ENCODE data around the gene BICDL1. TPM values are rescaled to one million over a fixed set of nuclear protein-coding genes. Genes with fewer than 3 reads are reported as not detected.
"Not testable (repeated sequence)": the region's sequence is repeated elsewhere in the genome, so short reads cannot be mapped to it uniquely, and the experiment has no call there.

The BICDL1 gene
- polyA plus RNA-seq, 1 of the 3 experiments (the other 2 are of a cell fraction) = 0.35 TPM

DNA sequence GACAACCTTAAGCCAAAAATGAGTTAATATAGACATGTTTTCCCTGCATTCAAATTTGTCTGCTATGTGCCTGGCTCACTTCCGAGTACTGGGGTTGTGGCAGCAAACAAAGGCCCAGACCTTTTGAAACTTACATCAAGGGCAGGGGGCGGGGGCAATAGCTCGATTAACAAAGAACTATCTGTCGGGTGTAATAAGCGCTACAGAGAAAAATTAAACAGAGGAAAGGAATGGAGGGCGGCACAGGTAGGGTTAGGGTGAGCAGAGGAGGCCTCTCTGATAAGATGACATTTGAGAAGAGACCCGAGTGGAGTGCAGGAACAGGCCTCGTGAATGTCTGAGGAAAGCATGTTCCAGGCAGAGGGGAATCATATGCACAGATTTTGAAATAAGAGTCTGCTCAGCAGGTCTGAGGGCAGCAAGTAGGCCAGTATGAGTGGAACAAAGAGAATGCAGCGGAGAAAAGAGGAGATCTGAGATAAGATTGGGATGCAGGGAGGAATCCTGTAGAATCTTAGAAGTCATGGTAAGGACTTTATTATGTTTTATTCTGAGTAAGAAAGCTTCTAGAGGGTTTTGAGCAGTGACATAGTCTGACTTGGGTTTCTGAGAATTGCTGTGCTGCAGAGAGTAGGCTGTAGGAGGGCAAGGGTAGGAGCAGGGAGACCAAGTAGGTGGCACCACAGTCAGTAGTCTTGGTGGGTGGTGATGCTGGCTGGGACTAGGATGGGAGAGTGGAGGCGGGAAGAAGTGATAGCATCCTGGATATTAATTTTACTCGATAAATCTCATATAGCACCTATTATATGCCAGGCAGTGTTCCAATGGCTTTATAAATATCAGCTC, 52.6 kb downstream of the BICDL1 start:
- Histone ChIP-seq H3F3A (replicated peaks; ENCODE audit: insufficient read depth) (no peaks in the 10 kb centered on the region), H3K9me2 (no peaks in the 10 kb centered on the region), H3K4me3 (ENCODE audit: low read depth in 2 of 2, low read length in 1 of 2) (no peak overlapping the region), H3K79me2 (ENCODE audit: insufficient read depth) (no peaks in the 10 kb centered on the region), H3K4me2 (no peak overlapping the region), H3K4me1 (ENCODE audit: control insufficient read depth in 1 of 2, insufficient read depth in 2 of 2, low read depth in 1 of 2, low read length in 1 of 2) (peaks cover 0 to 2% of the 10 kb centered on the region in 2 experiments; a peak in 1 of 4 replicates), H3K27me3 (ENCODE audit: insufficient read depth) (no peaks in the 10 kb centered on the region), H3K9me3 (no peaks in the 10 kb centered on the region), H2AFZ (ENCODE audit: low read depth) (no peak overlapping the region), H3K9ac (no peak overlapping the region), H3K36me3 (replicated peaks in 1 of 2; ENCODE audit: control insufficient read depth in 1 of 2, insufficient read depth in 2 of 2, low read length in 1 of 2) (no peaks in the 10 kb centered on the region), H4K20me1 (ENCODE audit: insufficient read depth) (no peaks in the 10 kb centered on the region), H3K27ac (ENCODE audit: low read depth in 2 of 2, low read length in 1 of 2) (no peak overlapping the region)
- 65% methylated on average over 11 of the region's 11 CpGs for WGBS (ENCODE audit: low lambda C conversion rate)
- CTCF ChIA-PET = interaction anchor here (1.1 to 2.0 kb wide), 2 partner anchors 8 to 15 kb away, joined by 3 to 7 read pairs; no protein-coding TSS in a partner anchor
- POLR2A ChIA-PET = no interaction called here
- no peak for TF ChIP-seq POLR2AphosphoS5 (IDR thresholded peaks at IDR 0.05; ENCODE audit: low read depth, low read length)
- no peak for TF ChIP-seq TAF1 (IDR thresholded peaks at IDR 0.05; ENCODE audit: borderline replicate concordance, low read depth, low read length)
- no peak for TF ChIP-seq FOXM1 (IDR thresholded peaks at IDR 0.05; ENCODE audit: low read depth)
- TF ChIP-seq NFIC (IDR thresholded peaks at IDR 0.05; ENCODE audit: borderline replicate concordance) = no peak
- TF ChIP-seq CHD2 (IDR thresholded peaks at IDR 0.05; ENCODE audit: low read length, partially characterized antibody) = no peak
- TF ChIP-seq TEAD4 (IDR thresholded peaks at IDR 0.05; ENCODE audit: borderline replicate concordance, insufficient read depth) = no peak
- TF ChIP-seq SMC3 (IDR thresholded peaks at IDR 0.05; ENCODE audit: low read depth, low read length) = no peak
- no peak for TF ChIP-seq RAD21 (IDR thresholded peaks at IDR 0.05; ENCODE audit: low read length)
- TF ChIP-seq ELF1 (IDR thresholded peaks at IDR 0.05) = no peak
- TF ChIP-seq GATA2 (CRISPR knock-in tag; IDR thresholded peaks at IDR 0.05) = no peak
- TF ChIP-seq, protein P1, sequence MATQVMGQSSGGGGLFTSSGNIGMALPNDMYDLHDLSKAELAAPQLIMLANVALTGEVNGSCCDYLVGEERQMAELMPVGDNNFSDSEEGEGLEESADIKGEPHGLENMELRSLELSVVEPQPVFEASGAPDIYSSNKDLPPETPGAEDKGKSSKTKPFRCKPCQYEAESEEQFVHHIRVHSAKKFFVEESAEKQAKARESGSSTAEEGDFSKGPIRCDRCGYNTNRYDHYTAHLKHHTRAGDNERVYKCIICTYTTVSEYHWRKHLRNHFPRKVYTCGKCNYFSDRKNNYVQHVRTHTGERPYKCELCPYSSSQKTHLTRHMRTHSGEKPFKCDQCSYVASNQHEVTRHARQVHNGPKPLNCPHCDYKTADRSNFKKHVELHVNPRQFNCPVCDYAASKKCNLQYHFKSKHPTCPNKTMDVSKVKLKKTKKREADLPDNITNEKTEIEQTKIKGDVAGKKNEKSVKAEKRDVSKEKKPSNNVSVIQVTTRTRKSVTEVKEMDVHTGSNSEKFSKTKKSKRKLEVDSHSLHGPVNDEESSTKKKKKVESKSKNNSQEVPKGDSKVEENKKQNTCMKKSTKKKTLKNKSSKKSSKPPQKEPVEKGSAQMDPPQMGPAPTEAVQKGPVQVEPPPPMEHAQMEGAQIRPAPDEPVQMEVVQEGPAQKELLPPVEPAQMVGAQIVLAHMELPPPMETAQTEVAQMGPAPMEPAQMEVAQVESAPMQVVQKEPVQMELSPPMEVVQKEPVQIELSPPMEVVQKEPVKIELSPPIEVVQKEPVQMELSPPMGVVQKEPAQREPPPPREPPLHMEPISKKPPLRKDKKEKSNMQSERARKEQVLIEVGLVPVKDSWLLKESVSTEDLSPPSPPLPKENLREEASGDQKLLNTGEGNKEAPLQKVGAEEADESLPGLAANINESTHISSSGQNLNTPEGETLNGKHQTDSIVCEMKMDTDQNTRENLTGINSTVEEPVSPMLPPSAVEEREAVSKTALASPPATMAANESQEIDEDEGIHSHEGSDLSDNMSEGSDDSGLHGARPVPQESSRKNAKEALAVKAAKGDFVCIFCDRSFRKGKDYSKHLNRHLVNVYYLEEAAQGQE (IDR thresholded peaks at IDR 0.05; ENCODE audit: low read depth, low read length) = no peak
- TF ChIP-seq SIN3A (IDR thresholded peaks at IDR 0.05; ENCODE audit: borderline replicate concordance, low read depth, low read length) = no peak
- no peak for TF ChIP-seq RXRA (IDR thresholded peaks at IDR 0.05; ENCODE audit: borderline replicate concordance, low read depth)
- TF ChIP-seq EZH2phosphoT487 (IDR thresholded peaks at IDR 0.05; ENCODE audit: borderline replicate concordance, low read depth) = no peak
- TF ChIP-seq, protein P2, sequence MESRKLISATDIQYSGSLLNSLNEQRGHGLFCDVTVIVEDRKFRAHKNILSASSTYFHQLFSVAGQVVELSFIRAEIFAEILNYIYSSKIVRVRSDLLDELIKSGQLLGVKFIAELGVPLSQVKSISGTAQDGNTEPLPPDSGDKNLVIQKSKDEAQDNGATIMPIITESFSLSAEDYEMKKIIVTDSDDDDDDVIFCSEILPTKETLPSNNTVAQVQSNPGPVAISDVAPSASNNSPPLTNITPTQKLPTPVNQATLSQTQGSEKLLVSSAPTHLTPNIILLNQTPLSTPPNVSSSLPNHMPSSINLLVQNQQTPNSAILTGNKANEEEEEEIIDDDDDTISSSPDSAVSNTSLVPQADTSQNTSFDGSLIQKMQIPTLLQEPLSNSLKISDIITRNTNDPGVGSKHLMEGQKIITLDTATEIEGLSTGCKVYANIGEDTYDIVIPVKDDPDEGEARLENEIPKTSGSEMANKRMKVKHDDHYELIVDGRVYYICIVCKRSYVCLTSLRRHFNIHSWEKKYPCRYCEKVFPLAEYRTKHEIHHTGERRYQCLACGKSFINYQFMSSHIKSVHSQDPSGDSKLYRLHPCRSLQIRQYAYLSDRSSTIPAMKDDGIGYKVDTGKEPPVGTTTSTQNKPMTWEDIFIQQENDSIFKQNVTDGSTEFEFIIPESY (IDR thresholded peaks at IDR 0.05; ENCODE audit: borderline replicate concordance, low read depth) = no peak
- DNase-seq = no peak

DNA sequence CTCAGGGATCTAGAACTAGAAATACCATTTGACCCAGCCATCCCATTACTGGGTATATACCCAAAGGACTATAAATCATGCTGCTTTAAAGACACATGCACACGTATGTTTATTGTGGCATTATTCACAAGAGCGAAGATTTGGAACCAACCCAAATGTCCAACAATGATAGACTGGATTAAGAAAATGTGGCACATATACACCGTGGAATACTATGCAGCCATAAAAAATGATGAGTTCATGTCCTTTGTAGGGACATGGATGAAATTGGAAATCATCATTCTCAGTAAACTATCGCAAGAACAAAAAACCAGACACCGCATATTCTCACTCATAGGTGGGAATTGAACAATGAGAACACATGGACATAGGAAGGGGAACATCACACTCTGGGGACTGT, 56.3 kb downstream of the BICDL1 start:
- H3F3A ChIP-seq (replicated peaks; ENCODE audit: insufficient read depth); H3K9ac ChIP-seq; H3K4me1 ChIP-seq (ENCODE audit: control insufficient read depth in 1 of 2, insufficient read depth in 2 of 2, low read depth in 1 of 2, low read length in 1 of 2); H3K4me3 ChIP-seq (ENCODE audit: low read depth in 2 of 2, low read length in 1 of 2); H3K9me3 ChIP-seq; DNase-seq; H4K20me1 ChIP-seq (ENCODE audit: insufficient read depth); CTCF ChIA-PET; H3K4me2 ChIP-seq; H2AFZ ChIP-seq (ENCODE audit: low read depth); POLR2A ChIA-PET; H3K9me2 ChIP-seq; H3K36me3 ChIP-seq (replicated peaks in 1 of 2; ENCODE audit: control insufficient read depth in 1 of 2, insufficient read depth in 2 of 2, low read length in 1 of 2); H3K79me2 ChIP-seq (ENCODE audit: insufficient read depth); H3K27me3 ChIP-seq (ENCODE audit: insufficient read depth); H3K27ac ChIP-seq (ENCODE audit: low read depth in 2 of 2, low read length in 1 of 2): not testable (repeated sequence)
- 49% methylated on average over 5 of the region's 5 CpGs for WGBS (ENCODE audit: low lambda C conversion rate)
